ENCODE measurements around the gene RNPS1.
A peak's percentile ranks its signal among the peaks of the same experiment; 100 is the strongest.
"Not testable (repeated sequence)": the region's sequence is repeated elsewhere in the genome, so short reads cannot be mapped to it uniquely, and the experiment has no call there.

RNPS1 gene

GRCh38 chr16:2284001-2284770 lies 16.3 kb upstream of the RNPS1 start:
- FAIRE-seq (no peak), DNase-seq (ENCODE audit: extremely low spot score, insufficient read length, low read depth) (no peak)

DNA sequence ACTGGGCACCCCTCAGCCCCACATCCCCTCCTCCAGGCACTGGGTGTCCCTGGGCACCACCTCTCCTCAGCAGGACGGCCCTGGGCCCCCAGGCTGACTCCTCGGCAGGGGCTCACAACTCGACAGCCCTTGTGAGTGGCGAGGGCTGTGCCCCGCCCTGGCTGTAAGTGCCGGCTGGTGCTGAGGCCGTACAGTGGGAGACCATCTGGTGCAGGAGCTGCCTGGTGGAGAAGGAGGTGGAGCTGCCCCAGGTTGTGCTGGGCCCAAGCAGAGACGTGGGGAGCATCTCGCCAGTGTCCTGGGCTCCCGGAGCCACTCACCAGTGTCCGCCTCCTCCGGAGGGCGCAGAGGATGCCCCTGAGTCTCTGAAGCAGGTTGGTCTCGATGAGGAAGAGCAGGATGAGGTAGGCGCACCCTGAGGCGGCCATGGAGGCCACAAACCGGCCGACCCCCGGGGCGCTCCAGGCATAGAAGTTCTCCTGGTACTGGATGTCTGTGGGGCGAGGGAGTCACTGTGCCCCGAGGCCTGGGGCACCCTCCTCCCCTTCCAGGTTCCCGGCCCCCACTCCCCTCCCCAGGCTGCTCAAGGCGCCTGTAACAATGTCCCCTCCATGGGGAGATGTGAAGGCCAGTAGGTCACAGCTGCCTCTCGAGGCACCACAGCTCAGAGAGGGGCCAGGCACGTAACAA lies 15.1 kb upstream of the RNPS1 start:
- DNase-seq (ENCODE audit: extremely low spot score, insufficient read length, low read depth) (no peak), FAIRE-seq (no peak)

DNA sequence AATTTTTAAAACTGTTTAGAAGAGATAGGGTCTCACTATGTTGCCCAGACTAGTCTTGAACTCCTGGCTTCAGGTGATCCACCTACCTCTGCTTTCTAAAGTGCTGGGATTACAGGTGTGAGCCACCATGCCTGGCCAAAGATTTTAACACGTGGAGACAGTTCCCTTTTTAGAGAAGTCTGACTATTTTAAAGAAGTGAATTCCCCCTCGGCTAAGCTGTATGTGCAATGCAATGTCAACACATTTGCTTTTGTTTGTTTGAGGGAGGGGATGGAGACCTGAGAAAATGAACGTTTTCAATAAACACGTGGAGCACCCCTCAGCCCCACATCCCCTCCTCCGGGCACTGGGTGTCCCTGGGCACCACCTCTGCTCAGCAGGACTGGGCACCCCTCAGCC lies 14.3 kb upstream of the RNPS1 start:
- FAIRE-seq (no peak), DNase-seq (ENCODE audit: extremely low spot score, insufficient read length, low read depth) (no peak)

DNA sequence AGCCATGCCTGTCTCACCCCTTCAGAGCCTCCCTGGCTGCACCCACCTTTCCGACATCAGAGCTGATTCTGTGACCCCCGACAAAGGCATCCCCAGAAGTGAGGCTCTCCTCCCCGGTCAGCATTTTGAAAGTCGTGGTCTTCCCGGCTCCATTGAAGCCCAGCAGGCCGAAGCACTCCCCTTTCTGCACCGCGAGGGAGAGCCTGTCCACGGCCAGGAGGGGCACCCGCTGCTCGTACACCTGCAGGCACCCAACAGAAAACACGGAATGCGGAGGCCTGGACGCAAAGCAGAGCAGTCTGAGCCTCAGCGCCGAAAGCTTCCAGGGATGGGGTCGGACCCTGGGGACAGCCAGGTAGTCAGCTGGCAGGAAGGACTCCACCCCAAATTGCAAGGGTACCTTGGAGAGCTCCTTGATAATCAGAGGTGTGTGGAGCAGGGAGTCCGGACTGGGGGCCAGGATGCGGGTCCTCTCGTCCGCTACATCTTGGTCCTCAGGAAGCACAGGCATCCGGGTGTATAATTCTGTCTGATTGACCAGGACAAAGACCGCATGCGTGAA lies 13.1 kb upstream of the RNPS1 start:
- FAIRE-seq = no peak
- DNase-seq (ENCODE audit: extremely low spot score, insufficient read length, low read depth) = no peak

DNA sequence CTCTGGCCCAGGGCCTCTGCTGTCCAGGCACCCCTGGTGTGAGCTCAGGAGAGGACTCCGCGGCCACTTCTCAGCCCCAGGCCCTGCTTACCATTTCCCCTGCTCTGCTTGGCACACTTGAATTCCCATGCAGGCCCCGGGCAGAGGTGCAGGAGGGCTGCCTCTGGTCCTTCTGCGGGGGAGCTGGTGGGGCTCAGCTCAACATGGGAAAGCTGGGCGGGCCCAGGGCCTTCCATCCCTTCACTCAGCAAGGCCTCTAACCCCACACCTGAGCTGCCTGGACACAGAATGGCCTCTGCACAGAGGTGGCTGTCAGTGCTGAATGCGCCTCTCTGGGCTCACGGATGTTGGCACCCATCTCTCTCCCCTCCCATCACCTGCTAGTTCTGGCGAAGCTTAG lies 12.5 kb upstream of the RNPS1 start:
- no peak for FAIRE-seq
- DNase-seq (ENCODE audit: extremely low spot score, insufficient read length, low read depth) = no peak

DNA sequence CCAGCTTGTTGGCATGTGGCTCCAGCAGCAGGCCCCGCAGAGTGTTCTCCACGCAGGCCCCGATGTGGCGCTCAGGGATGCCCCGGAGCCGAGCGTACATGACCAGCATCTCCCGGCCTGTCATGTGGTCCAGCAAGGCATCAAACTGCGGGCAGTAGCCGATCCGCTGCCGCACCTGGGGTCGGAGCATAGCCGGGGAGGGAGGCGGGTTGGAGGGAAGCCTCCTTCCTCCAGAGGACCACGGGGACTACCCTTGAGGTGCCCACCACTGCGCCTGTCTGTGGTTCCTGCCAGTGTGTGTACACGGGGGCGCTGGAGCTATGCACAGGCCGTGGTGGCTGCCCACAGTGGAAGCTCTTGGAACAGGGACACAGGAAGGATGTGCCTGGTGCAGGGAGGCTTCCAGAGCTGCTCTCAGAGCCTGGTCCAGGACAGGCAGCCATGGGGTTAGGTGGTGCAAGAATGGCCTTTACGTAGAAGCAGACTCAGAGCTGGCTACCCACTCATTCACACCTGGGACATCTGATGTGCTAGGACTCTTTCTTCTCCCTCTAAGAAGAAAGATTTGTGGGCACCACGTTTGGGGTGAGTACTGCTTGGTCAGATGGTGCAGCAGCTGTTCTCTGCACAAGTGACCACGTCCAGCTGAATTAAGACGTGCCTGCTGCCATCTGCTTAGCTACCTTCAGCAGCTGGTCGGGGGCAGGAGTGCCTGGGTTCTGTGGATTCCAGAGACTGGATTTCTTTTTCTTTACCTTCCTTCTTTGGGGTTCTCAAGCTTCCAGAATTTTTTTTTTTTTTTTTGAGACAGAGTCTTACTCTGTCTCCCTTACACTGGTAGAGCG lies 11.3 kb upstream of the RNPS1 start:
- FAIRE-seq (no peak), DNase-seq (ENCODE audit: extremely low spot score, insufficient read length, low read depth) (no peak)

DNA sequence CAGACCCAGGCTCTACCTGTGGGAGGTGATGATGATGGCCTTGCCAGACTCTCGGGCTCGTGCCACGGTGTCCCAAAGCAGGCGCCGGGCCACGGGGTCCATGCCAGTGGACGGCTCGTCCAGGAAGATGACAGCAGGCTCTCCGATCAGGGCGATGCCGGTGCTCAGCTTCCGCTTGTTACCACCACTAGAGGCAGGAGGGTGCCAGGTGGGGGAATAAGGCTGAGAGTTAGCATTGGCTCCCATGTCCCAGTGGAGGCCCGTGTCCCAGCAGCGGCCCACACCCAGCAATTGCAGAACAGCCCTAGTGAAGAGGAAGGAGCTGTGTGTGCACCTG lies 10.3 kb upstream of the RNPS1 start:
- FAIRE-seq = no peak
- DNase-seq (ENCODE audit: extremely low spot score, insufficient read length, low read depth) = no peak

DNA sequence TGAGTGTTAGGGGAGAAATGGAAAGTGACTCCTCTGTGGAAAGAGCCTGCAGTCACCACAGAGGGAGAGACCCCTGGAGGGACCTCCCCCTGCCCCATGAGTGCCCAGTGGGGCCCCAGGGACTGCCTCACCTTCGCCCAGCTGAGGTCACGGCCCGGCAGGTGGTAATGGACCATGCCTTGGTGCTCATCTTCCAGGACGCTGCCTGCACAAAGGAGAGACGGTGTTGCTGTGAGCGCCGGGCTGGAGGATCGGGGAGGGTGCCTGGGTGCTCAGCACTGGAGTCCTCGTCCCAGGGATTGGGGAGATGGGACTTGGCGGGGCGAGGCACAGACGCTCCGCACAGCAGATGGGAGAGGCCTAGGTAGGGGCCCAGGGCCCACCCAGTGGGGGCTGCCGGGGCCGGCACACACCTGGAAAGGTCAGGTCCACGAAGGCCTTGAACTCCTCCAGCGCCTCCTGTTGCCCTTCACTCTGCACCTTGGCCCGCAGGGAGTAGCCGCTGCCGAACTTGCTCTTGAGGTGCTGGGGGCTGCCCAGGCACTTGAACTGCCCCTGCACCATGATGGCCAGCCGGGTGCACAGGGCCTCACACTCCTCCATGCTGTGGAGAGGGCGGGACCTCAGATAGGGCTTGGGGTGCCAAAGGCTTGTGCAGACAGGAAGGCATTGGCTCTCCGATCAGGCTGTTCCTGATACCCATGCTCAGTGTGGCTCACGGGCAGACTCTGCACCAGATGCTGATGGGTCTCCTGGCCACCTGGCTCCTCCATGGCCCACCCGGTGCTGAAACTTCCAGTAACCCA lies 9.7 kb upstream of the RNPS1 start:
- FAIRE-seq (no peak), DNase-seq (ENCODE audit: extremely low spot score, insufficient read length, low read depth) (no peak)

DNA sequence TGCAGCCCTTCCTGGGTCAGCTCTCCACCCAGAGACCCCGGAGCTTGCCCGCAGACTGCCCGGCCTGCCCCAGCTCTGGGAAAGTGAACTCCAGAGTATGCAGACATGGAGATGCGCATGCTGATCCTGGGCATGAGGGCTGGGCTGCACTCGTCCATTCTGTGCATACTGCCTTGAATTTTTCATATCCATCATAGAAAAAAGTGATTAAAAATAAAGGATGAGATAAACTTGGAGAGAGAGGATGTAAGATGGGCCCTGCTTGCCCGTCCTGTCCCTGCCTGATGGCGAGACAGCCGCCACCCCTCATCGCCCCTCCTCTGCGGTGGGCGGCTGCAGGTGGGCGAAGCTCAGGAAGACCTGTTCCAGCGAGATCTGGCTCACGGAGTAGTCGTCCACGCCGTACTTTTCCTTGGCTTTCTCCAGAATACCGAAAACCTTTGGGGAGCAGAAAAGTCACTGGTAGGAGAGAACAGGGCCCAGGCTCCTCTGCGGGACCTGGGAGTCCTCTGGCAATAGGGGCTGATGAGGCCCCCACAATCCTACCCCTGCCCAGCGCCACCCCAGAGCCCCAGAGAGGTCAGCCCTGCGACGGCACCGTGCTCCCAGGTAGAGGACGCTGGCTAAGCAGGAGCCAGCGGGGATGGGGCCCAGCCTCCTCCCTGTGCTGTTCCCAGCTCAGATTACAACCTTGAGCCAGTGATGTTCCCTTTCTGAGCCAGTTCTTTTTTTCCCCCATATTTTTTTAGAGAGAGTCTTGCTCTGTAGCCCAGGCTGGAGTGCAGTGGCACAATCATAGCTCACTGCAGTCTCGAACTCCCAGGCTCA lies 8.7 kb upstream of the RNPS1 start:
- no peak for FAIRE-seq
- DNase-seq (ENCODE audit: extremely low spot score, insufficient read length, low read depth) = no peak

- FAIRE-seq = no peak
- DNase-seq (ENCODE audit: extremely low spot score, insufficient read length, low read depth) = no peak
Observed at GRCh38 chr16:2275476-2276367, 7.8 kb upstream of the RNPS1 start.

GRCh38 chr16:2273931-2274330 lies 6.0 kb upstream of the RNPS1 start:
- FAIRE-seq (no peak), DNase-seq (ENCODE audit: extremely low spot score, insufficient read length, low read depth) (no peak)

- DNase-seq (ENCODE audit: extremely low spot score, insufficient read length, low read depth) (no peak), FAIRE-seq (no peak)
Observed at GRCh38 chr16:2273484-2273883, 5.6 kb upstream of the RNPS1 start.

DNA sequence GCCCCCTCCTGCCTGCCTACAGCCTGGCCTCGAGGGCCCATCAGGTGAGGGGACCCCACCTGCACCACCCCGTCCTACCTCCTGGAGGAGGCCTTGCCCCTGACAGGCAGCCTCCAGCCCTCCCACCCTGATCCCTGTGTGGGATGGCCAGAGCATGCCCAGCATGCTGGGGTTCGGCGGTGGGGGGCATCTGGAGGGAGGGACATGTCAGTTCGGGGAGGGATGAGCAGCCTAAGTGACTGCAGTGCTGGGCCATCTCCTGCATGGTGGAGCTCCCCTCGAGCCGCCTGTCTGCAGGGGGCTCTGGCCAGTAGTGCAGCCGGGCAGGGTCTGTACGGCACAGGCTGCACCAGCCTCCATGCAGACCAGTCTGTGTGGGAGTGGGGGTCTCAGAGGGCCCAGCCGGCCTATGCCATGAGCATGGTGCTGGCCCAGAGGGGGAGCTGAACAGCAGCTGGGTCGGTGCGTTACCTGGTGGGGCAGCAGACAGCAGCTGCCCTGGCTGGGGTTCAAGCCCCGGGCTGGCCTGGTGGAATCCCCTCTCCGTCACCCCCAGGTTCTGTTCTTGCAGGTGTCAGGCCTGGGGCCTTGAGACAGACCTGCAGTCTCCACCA lies 4.0 kb upstream of the RNPS1 start:
- DNase-seq (ENCODE audit: extremely low spot score, insufficient read length, low read depth) = no peak
- no peak for FAIRE-seq

- FAIRE-seq = no peak
Observed at GRCh38 chr16:2270588-2271470, 2.9 kb upstream of the RNPS1 start.

DNA sequence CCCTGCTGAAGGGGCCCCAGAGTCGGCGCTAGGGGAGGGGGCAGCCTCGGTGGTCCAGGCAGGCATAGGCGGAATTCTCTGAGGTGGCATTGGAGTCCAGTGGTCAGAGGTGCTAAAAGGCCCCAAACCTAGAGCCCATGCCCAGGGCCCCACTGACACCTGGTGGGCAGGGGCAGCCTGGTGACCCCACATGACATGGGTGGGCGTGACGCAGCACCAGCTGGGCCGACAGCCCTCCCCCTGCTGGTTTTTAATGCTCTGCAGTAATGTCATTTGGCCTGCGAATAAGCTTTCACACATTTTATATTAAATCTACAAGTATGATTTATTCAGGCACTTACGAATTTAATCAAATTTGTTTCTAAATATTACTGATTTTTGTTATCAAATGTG lies 2.1 kb upstream of the RNPS1 start:
- FAIRE-seq = no peak
- no peak for DNase-seq (ENCODE audit: extremely low spot score, insufficient read length, low read depth)

More at GRCh38 chr16:2270588-2271470, 2.9 kb upstream of the RNPS1 start:
- no peak for DNase-seq (ENCODE audit: extremely low spot score, insufficient read length, low read depth)

GRCh38 chr16:2267505-2267912 lies 417 bp downstream of the RNPS1 start:
- DNase-seq (ENCODE audit: extremely low spot score, insufficient read length, low read depth) = peak; percentile 38
- FAIRE-seq = not testable (repeated sequence)

- FAIRE-seq = peak; percentile 12
- DNase-seq (ENCODE audit: extremely low spot score, insufficient read length, low read depth) = not testable (repeated sequence)
Observed at GRCh38 chr16:2266887-2267286, 1.0 kb downstream of the RNPS1 start.
